ENCODE results near the gene LHFPL2.

The LHFPL2 gene

DNA sequence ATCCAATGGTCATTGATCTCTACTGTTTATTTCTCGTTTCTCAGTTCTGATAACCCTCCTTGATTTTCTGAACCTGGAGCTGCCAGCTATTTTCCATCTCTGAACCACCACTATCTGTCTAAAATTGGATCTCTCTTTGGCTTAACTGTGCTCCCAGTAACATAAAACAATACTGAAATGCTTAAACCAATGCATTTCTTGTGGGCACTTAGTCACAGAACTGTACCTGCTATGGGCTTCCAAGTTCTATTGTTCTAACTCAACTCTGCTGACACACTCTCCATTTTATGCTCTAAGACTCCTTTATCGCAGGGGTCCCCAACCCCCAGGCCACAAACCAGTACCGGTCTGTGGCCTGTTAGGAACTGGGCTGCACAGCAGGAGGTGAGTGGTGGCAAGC, 120.6 kb downstream of the LHFPL2 start:
- no peak for TF ChIP-seq MYC (IDR thresholded peaks at IDR 0.05; ENCODE audit: low read depth, low read length)
- TF ChIP-seq, protein P1, sequence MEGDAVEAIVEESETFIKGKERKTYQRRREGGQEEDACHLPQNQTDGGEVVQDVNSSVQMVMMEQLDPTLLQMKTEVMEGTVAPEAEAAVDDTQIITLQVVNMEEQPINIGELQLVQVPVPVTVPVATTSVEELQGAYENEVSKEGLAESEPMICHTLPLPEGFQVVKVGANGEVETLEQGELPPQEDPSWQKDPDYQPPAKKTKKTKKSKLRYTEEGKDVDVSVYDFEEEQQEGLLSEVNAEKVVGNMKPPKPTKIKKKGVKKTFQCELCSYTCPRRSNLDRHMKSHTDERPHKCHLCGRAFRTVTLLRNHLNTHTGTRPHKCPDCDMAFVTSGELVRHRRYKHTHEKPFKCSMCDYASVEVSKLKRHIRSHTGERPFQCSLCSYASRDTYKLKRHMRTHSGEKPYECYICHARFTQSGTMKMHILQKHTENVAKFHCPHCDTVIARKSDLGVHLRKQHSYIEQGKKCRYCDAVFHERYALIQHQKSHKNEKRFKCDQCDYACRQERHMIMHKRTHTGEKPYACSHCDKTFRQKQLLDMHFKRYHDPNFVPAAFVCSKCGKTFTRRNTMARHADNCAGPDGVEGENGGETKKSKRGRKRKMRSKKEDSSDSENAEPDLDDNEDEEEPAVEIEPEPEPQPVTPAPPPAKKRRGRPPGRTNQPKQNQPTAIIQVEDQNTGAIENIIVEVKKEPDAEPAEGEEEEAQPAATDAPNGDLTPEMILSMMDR (IDR thresholded peaks at IDR 0.05; ENCODE audit: low read depth, low read length) = no peak
- no peak for TF ChIP-seq POLR2A (IDR thresholded peaks at IDR 0.05; ENCODE audit: extremely low read depth, insufficient read length)
- TF ChIP-seq, protein P2, sequence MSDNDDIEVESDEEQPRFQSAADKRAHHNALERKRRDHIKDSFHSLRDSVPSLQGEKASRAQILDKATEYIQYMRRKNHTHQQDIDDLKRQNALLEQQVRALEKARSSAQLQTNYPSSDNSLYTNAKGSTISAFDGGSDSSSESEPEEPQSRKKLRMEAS (IDR thresholded peaks at IDR 0.05; ENCODE audit: low read depth, low read length) = no peak
- no peak for DNase-seq (ENCODE audit: low read depth)
- H3K4me3 ChIP-seq (ENCODE audit: low read depth, low read length) = no peak overlapping the region

DNA sequence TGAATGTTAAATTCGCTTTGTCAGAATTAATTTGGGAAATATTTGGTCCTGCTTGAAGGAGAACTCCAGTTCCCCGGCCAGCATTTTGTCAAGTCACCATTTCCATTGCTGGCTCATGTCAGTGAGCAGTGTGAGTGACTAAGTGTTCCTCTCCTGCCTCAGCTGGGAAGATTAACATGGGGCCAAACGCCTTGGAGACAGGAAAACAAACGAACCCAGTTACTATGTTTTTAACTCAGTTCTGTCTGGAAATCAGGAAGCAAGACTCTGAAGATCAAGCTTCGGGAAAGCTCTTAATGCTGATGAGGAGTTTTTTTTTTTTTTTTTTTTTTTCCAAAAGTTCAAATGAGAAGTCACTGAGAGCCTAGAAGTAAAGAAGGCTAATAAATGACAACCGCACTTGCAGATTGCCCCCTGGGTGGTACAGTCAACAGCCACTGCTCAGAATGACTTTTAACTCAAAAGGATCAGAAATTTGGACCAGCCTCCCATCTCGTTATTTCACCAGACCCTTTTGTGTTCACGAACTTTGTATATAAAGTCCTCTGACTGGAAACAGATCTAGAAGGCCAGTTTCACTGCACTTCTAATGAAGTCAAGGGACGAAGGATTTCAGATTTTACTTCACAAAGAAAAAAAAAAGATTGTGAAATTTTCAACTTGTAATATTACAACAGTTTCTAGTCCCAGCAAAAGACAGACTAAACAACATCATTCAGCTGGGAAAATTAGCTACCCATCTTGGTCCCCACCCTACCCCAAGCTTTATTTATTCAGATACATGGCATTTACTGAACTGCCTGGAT, 121.3 kb downstream of the LHFPL2 start:
- TF ChIP-seq, protein P2 (IDR thresholded peaks at IDR 0.05; ENCODE audit: low read depth, low read length) = no peak
- TF ChIP-seq MYC (IDR thresholded peaks at IDR 0.05; ENCODE audit: low read depth, low read length) = no peak
- TF ChIP-seq, protein P1 (IDR thresholded peaks at IDR 0.05; ENCODE audit: low read depth, low read length) = no peak
- TF ChIP-seq POLR2A (IDR thresholded peaks at IDR 0.05; ENCODE audit: extremely low read depth, insufficient read length) = no peak
- H3K4me3 ChIP-seq (ENCODE audit: low read depth, low read length) = no peak overlapping the region
- DNase-seq (ENCODE audit: low read depth) = no peak

DNA sequence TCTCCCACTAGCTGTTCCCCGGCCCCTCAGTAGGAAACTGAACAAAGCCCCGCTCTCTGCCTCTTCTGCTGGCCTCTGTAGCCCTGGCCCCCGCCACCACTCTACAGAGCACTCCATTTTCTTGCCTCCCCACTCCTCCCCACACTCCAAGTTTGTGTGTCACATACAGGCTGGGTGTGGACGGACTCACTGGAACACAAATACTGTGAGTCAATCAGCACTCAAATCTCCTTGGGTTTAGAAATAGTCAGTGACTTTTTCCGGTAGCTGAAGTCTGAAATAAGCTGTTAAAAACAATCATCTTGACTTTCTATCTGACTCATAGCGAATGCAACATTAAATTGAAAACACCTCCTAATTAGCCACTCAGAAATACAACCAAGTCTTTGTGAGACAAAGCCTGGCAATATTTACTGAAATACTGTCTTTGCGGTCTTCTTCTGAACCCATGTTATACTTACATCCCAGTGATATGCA, 122.5 kb downstream of the LHFPL2 start:
- H3K4me3 ChIP-seq (ENCODE audit: low read depth, low read length) = no peak overlapping the region
- TF ChIP-seq POLR2A (IDR thresholded peaks at IDR 0.05; ENCODE audit: extremely low read depth, insufficient read length) (no peak), MYC (IDR thresholded peaks at IDR 0.05; ENCODE audit: low read depth, low read length) (no peak)
- TF ChIP-seq, protein P1 (IDR thresholded peaks at IDR 0.05; ENCODE audit: low read depth, low read length) = no peak
- TF ChIP-seq, protein P2 (IDR thresholded peaks at IDR 0.05; ENCODE audit: low read depth, low read length) = no peak
- no peak for DNase-seq (ENCODE audit: low read depth)

DNA sequence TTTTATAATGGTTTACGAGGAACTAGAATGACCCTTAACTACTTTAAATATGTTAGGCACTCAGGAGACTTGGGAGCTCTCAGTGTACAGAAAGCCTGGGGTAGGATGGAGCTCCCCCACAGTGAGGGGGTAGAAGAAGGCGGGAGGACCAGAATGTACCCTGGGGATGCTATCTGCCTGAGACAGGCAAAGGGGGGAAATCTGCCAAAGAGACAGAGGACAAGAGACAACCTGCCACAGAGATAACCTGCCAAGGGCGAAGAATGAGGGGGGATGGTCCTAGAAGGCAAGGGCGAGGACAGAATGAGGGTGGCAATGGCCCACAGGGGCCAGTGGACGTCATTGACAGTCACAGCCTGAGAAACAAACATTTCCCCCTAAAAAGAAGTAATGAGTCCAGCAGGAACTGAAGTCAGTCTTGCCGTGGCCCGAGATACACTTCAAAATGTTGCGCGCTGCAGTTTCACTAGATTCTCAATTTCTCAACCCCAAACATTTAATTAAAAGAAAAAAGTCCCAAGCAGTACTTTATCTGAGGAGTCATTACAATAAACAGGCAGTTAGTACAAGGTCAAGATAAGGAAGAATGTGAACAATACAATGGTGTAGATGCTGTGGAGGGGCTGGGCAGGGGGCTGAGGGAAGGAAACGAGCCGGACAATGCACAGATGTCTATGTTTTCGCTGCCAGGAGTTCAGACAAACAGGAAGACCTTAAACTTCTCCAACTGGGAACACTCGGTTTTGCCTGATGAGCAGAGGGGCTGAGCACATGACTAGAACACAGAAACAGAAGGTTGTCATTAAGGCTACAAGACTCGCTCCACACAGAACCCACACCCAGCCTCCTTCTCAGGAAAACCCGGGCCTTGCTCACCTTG, 125.0 kb downstream of the LHFPL2 start:
- DNase-seq (ENCODE audit: low read depth) = no peak
- TF ChIP-seq, protein P2 (IDR thresholded peaks at IDR 0.05; ENCODE audit: low read depth, low read length) = no peak
- TF ChIP-seq, protein P1 (IDR thresholded peaks at IDR 0.05; ENCODE audit: low read depth, low read length) = no peak
- no peak for TF ChIP-seq POLR2A (IDR thresholded peaks at IDR 0.05; ENCODE audit: extremely low read depth, insufficient read length)
- TF ChIP-seq MYC (IDR thresholded peaks at IDR 0.05; ENCODE audit: low read depth, low read length) = no peak
- no peak overlapping the region for H3K4me3 ChIP-seq (ENCODE audit: low read depth, low read length)

DNA sequence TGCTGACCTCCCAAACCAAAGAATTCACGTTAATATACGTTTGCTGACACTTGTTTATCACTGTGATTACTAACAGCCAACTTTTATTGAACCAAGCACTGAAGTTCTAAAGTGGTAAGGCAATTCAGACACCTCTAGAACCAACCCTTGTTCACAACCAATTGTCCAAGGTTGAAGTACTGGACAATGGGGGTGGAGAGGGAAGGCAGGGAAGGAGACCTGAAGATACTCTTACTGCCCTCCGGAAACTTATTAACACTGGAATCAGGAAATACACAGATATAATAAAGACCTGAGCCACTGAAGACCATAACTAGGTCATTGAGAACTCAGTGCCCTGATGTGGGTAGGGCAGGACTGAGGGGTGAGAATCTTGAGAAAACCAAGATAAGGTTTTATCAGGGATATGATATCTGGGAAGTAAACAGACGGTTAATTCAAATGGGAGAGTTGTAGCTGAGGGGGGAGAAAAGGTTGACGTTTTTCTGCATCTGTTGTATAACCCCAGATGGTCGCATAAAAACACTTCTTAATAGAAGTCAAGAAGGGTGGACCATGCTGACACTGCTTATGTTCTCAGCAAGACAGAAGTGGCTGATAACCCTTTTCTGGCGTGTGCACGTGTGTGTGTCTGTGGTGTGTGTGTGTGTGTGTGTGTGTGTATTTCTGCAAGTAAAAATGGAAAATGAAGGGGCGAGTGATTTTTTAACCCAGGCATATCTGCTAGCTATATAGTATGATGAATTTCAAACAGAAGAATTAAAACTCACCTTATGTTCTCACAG, 125.9 kb downstream of the LHFPL2 start:
- TF ChIP-seq, protein P1 (IDR thresholded peaks at IDR 0.05; ENCODE audit: low read depth, low read length) = no peak
- TF ChIP-seq POLR2A (IDR thresholded peaks at IDR 0.05; ENCODE audit: extremely low read depth, insufficient read length) = no peak
- no peak for TF ChIP-seq MYC (IDR thresholded peaks at IDR 0.05; ENCODE audit: low read depth, low read length)
- TF ChIP-seq, protein P2 (IDR thresholded peaks at IDR 0.05; ENCODE audit: low read depth, low read length) = no peak
- no peak for DNase-seq (ENCODE audit: low read depth)
- no peak overlapping the region for H3K4me3 ChIP-seq (ENCODE audit: low read depth, low read length)
